ENCODE data around the gene RPS6KB2.

DNA sequence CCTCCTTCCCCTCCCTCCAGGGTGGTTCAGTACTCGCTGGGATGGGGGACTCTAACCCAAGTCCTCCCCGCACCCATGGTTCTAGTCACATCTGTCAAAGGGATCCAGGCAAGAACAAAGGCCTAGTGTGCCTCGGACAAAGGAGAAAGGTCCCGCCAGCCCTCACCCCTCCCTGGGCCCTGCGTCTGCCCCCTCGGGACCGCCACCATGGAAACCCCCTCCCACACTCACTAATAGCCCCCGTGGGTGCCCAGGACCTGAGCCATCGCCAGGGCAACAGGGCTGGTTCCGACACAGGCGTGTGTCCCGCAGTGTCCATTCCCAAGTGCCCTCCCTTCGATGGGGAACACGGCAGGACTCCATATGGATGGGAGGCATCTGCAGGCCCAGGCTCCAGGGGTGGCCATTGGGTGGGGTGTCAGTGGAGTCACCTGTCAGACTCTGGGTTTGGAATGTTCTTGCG is 17.9 kb upstream of the RPS6KB2 start:
- TF ChIP-seq CTCF (IDR thresholded peaks at IDR 0.05), result no peak
- TF ChIP-seq POLR2A (IDR thresholded peaks at IDR 0.05), result no peak
- no peak for TF ChIP-seq POLR2AphosphoS5 (IDR thresholded peaks at IDR 0.05)

Measured in prostate gland (tissue), 2 donors.